BLaER1 (cell line): ENCODE measurements around the gene NPAS4.
A peak's percentile ranks its signal among the peaks of the same experiment; 100 is the strongest.

Source experiments
- H3K27ac ChIP-seq: shearing (Covaris generic); formaldehyde crosslinking; 2 replicates; pipeline ENCODE4 v1.8.1; 2022
- H3K27me3 ChIP-seq: shearing (Covaris generic); formaldehyde crosslinking; 2 replicates; pipeline ENCODE4 v1.8.1; 2022
- H3K36me3 ChIP-seq: shearing (Covaris generic); formaldehyde crosslinking; 2 replicates; pipeline ENCODE4 v1.8.1; 2022
- H3K4me1 ChIP-seq: shearing (Covaris generic); formaldehyde crosslinking; 2 replicates; pipeline ENCODE4 v1.8.1; 2022
- H3K4me2 ChIP-seq: shearing (Covaris generic); formaldehyde crosslinking; 2 replicates; pipeline ENCODE4 v1.8.1; 2022
- H3K4me3 ChIP-seq: shearing (Covaris generic); formaldehyde crosslinking; 2 replicates; pipeline ENCODE4 v1.8.1; 2022
- H3K9ac ChIP-seq: shearing (Covaris generic); formaldehyde crosslinking; 2 replicates; pipeline ENCODE4 v1.8.1; 2022
- H3K9me3 ChIP-seq: shearing (Covaris generic); formaldehyde crosslinking; 2 replicates; pipeline ENCODE4 v1.8.1; 2022
- H4K20me1 ChIP-seq: shearing (Covaris generic); formaldehyde crosslinking; 2 replicates; pipeline ENCODE4 v1.8.1; 2022
- Cebpa-rat ChIP-seq: shearing (Covaris generic); IDR thresholded peaks from 2 replicates; pipeline ENCODE4 v1.8.1; 2022

Gene NPAS4

GRCh38 chr11:66466225-66467033 lies 45.6 kb downstream of the NPAS4 start, which contains the start of gene PELI3:
PELI3 (plus strand) TSS chr11:66466905; CDS start chr11:66468129, 1,224 bp downstream.
- H3K9ac ChIP-seq = peak within 1 kb of the TSS; percentile 79
- peaks cover 18% of the 10 kb centered on the region for H3K36me3 ChIP-seq
- no peak for TF ChIP-seq Cebpa-rat
- H3K4me1 ChIP-seq = peaks cover 52% of the 10 kb centered on the region
- peak within 1 kb of the TSS; percentile 99 for H3K4me2 ChIP-seq
- H3K4me3 ChIP-seq = peak within 1 kb of the TSS; percentile 80
- H3K9me3 ChIP-seq = peaks cover 16% of the 10 kb centered on the region
- peaks cover 24% of the 10 kb centered on the region for H4K20me1 ChIP-seq
- H3K27ac ChIP-seq = peak within 1 kb of the TSS; percentile 85
- no peaks in the 10 kb centered on the region for H3K27me3 ChIP-seq

DNA sequence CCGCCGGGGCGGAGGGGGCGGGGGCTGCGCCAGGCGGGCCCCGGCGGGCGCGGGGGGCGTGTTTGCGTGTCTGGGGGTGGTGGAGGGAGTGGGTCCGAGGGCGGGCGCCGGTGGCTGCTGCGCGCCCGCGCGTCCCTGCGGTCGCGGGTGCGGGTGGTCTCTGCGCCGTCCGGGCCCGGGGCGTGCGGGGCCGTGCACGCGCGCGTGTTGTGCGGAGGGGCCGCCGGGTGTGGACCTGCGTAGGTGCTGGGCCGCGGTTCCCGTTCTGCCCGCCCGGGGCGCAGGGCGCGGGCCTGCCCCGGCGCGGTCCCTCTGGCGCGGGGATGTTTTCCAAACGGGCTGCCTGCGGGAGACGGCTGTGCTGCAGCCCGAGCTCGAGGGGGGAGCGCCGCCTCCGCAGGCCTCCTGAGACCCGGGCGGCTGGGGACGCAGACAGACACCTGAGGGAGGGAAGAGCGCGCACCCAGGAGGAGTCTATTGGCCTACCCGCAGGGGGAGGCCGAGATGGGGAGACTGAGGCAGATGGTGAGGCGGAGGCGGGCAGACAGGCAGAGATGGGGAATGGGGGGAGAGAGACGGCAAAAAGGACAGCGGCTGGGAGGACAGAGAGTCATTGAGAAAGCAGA lies 46.3 kb downstream of the NPAS4 start:
- H4K20me1 ChIP-seq = peaks cover 24% of the 10 kb centered on the region
- H3K27me3 ChIP-seq = no peaks in the 10 kb centered on the region
- H3K9me3 ChIP-seq = peaks cover 16% of the 10 kb centered on the region
- H3K27ac ChIP-seq = peak overlapping the region; percentile 85
- peak overlapping the region; percentile 99 for H3K4me2 ChIP-seq
- H3K4me1 ChIP-seq = peaks cover 45% of the 10 kb centered on the region
- TF ChIP-seq Cebpa-rat = no peak
- H3K36me3 ChIP-seq = peaks cover 25% of the 10 kb centered on the region
- H3K4me3 ChIP-seq = peak overlapping the region; percentile 80
- peak overlapping the region; percentile 79 for H3K9ac ChIP-seq

DNA sequence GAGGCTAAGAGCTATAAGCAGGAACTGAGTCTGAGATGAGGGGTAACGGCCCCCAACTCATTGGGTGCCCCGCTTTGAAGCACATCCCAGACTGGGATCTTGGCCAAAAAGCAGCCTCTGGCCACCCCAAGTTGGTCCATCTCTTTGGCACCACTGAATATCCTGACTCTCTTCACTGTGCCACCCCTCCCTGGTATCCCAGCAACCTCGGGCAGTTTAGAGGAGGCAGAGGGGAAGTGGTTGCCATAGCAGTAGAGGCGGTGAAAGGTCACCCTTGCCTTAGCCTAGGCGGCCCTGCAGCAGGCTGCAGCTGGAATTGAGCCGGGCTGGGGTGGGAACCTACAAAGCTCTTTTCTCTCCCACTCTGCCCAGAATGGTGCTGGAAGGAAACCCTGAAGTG lies 46.9 kb downstream of the NPAS4 start:
- Histone ChIP-seq H3K27ac (no peak overlapping the region), H3K4me3 (peak overlapping the region; percentile 80), H3K36me3 (peaks cover 32% of the 10 kb centered on the region), H3K4me1 (peaks cover 41% of the 10 kb centered on the region), H3K4me2 (peak overlapping the region; percentile 99), H4K20me1 (peaks cover 24% of the 10 kb centered on the region), H3K9ac (peak overlapping the region; percentile 79), H3K9me3 (peaks cover 11% of the 10 kb centered on the region), H3K27me3 (no peaks in the 10 kb centered on the region)
- no peak for TF ChIP-seq Cebpa-rat

- H3K36me3 ChIP-seq = peaks cover 41% of the 10 kb centered on the region
- H3K9me3 ChIP-seq = peaks cover 2% of the 10 kb centered on the region; the same call in 1 of the 2 replicates
- no peak overlapping the region for H3K4me3 ChIP-seq
- H3K4me2 ChIP-seq = peak overlapping the region; percentile 99
- H3K27me3 ChIP-seq = no peaks in the 10 kb centered on the region
- H3K4me1 ChIP-seq = peaks cover 41% of the 10 kb centered on the region
- H4K20me1 ChIP-seq = peaks cover 24% of the 10 kb centered on the region
- H3K9ac ChIP-seq = no peak overlapping the region
- no peak for TF ChIP-seq Cebpa-rat
- H3K27ac ChIP-seq = no peak overlapping the region
Measured at GRCh38 chr11:66468691-66469090, 47.9 kb downstream of the NPAS4 start.

DNA sequence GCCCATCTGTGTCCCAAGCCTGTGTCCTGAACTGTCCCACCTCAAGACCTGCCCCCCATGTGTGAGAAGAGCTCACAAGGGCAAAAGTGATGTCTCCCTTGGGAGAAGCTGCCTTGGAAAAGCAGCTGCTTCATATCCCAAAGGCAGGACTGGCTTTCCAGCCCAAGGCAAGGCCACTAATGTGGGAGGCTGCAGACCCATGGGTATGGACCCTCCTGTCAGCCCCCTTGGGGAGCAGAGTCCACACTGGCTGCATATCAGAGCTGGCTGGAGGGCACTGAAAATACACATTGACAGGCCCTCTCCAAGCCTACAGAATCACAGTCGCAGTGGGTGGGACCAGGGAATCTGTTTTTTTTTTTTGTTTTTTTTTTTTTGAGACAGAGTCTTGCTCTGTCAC lies 48.6 kb downstream of the NPAS4 start:
- H3K27me3 ChIP-seq = no peaks in the 10 kb centered on the region
- TF ChIP-seq Cebpa-rat = no peak
- H3K27ac ChIP-seq = no peak overlapping the region
- H3K4me1 ChIP-seq = peaks cover 39% of the 10 kb centered on the region
- H3K9ac ChIP-seq = no peak overlapping the region
- peaks cover 48% of the 10 kb centered on the region for H3K36me3 ChIP-seq
- H3K9me3 ChIP-seq = no peaks in the 10 kb centered on the region
- H3K4me2 ChIP-seq = no peak overlapping the region
- H3K4me3 ChIP-seq = no peak overlapping the region
- H4K20me1 ChIP-seq = peaks cover 24% of the 10 kb centered on the region

DNA sequence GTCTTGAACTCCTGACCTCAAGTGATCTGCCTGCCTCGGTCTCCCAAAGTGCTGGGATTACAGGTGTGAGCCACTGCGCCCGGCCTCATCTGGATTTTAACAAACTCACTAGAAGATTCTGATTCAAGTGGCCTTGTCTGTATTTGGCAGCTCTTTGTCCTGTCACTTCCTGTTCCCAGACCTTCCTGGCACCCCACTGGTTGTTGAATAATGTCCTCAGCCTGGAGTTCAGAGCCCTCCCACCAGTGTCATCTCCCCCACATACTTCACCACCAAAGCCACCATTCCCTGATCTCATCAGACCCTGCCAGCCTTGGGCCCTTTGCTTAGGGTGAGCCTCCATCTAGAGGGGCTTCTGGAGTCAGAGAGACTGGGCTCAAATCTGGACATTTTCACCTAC lies 49.2 kb downstream of the NPAS4 start:
- no peak overlapping the region for H3K9ac ChIP-seq
- no peak overlapping the region for H3K27ac ChIP-seq
- H3K4me2 ChIP-seq = no peak overlapping the region
- peaks cover 34% of the 10 kb centered on the region for H3K4me1 ChIP-seq
- no peak for TF ChIP-seq Cebpa-rat
- H3K27me3 ChIP-seq = no peaks in the 10 kb centered on the region
- peaks cover 24% of the 10 kb centered on the region for H4K20me1 ChIP-seq
- H3K36me3 ChIP-seq = peaks cover 54% of the 10 kb centered on the region
- H3K4me3 ChIP-seq = no peak overlapping the region
- H3K9me3 ChIP-seq = no peaks in the 10 kb centered on the region

- Histone ChIP-seq H4K20me1 (peaks cover 35% of the 10 kb centered on the region), H3K27me3 (no peaks in the 10 kb centered on the region), H3K9me3 (no peaks in the 10 kb centered on the region), H3K4me2 (no peak overlapping the region), H3K27ac (no peak overlapping the region), H3K4me1 (peaks cover 22% of the 10 kb centered on the region), H3K9ac (no peak overlapping the region), H3K4me3 (no peak overlapping the region), H3K36me3 (peaks cover 65% of the 10 kb centered on the region)
- no peak for TF ChIP-seq Cebpa-rat
Measured at GRCh38 chr11:66471142-66471541, 50.3 kb downstream of the NPAS4 start.

DNA sequence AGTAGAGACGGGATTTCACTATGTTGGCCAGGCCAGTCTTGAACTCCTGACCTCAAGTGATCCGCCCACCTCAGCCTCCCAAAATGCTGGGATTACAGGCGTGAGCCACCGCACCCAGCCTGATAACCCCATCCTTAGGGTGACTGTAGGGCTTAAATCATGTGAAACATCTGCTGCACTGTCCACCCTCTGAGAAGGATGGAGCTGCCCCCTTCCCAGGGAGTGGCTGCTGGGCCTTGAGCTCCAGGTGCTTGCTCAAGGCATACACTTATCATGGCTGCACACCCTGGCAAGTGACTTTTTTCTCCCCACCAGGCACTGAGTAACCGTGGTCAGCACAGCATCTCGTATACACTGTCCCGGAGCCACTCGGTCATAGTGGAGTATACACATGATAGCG lies 51.2 kb downstream of the NPAS4 start:
- Histone ChIP-seq H3K27me3 (no peaks in the 10 kb centered on the region), H4K20me1 (peaks cover 44% of the 10 kb centered on the region), H3K4me2 (no peak overlapping the region), H3K9ac (no peak overlapping the region), H3K9me3 (no peaks in the 10 kb centered on the region), H3K4me1 (peaks cover 20% of the 10 kb centered on the region), H3K4me3 (no peak overlapping the region), H3K36me3 (peaks cover 75% of the 10 kb centered on the region), H3K27ac (no peak overlapping the region)
- TF ChIP-seq Cebpa-rat = no peak

- peaks cover 9% of the 10 kb centered on the region for H3K4me1 ChIP-seq
- H3K4me3 ChIP-seq = no peak overlapping the region
- TF ChIP-seq Cebpa-rat = no peak
- peaks cover 85% of the 10 kb centered on the region for H3K36me3 ChIP-seq
- no peak overlapping the region for H3K9ac ChIP-seq
- no peaks in the 10 kb centered on the region for H3K9me3 ChIP-seq
- no peak overlapping the region for H3K27ac ChIP-seq
- H3K27me3 ChIP-seq = no peaks in the 10 kb centered on the region
- peaks cover 43% of the 10 kb centered on the region for H4K20me1 ChIP-seq
- H3K4me2 ChIP-seq = no peak overlapping the region
Measured at GRCh38 chr11:66473167-66473566, 52.3 kb downstream of the NPAS4 start.
